HG03558 (cell line): ENCODE results near the gene ALOX12.
"Not testable (repeated sequence)": the region's sequence is repeated elsewhere in the genome, so short reads cannot be mapped to it uniquely, and the experiment has no call there.

Experiments used
- ATAC-seq: cut with Tn5 transposase; IDR thresholded peaks from one replicate; pipeline ENCODE4 v1.9.1; 2021; ENCODE audit warnings: moderate number of reproducible peaks; ENCODE audit not compliant: unreplicated experiment; ENCODE audit errors: extremely low read depth

Gene ALOX12

DNA sequence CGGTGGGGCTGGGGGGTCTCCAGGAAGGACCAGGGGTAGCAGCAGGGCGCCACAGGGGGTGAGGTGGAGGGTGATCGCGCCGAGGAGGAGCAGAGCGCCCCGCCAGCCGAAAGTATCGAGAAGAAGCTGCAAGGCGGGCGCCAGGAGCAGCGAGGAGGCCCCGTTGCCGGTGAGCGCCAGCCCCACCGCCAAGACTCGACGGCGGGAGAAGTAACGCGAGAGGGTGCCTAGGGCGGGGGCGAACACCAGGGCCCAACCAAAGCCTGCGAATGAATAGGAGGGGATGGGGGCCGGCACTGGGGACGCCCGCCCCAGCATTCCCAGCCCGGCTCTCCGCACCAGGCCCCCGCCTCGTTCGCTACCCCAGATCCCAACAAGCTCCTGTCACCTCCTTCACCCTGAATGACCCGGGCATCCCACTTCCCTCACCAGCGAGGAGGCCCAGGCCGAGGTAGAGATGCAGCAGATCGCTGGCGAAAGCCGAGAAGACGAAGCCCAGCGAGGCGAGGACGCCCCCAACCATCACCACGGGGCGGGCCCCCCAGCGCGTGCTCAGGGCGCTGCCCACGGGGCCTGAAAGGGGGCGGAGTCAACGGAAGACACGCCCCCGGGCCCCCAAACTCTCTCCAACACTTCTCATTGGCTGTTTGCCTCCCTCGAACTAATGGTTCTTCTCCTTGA is 46.8 kb downstream of the ALOX12 start:
- no peak for ATAC-seq

DNA sequence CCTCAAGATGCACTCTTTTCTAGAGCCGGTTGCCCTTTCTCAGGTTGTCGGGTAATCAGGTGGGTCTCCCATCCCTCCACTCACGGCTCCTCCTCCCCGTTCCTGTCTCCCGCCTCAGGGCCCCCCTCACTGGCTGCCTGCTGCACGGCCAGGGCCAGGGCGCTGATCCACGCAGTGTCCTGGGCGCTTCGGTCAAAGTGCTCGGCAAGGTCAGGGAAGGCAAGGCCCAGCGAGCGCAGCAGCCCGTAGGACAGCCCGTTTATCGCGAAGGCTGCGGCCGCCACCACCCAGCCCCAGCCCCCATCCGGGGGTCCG is 47.3 kb downstream of the ALOX12 start:
- no peak for ATAC-seq

DNA sequence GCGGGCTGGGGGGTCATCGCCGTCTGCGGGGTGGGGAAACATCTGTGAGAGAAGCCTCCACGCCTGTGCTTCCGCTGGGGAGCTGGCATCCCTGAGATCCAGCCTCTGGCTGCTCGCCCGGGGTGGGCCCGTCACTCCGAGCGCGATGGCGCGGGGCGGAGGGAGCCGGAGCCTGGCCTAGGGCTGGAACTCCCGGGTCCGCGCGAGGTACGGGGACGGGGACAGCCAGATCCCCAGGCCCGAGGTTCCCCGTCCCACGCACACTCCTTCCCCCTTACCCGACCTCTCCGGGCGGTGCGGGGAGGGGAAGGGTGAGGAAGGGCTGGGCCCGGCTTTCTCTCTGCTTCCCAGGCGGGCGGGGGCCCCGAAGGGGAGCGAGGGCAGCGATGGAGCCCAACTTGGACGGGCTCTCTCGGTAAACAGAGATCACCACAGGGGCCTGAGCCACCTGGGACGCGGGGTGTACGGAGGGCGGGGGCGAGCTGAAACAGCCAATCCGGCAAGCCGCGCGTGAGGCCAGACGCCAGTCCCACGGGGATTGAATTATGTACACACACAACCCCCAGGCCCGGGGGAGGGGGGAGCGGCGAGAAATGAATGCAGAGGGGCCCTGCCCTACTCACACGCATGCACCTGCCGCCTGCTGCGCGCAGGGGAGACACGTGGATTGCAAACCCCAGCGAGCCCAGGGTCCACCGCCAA is 47.8 kb downstream of the ALOX12 start, which contains the start of gene SLC16A11:
Gene SLC16A11 (minus strand): TSS at position 596 of the 702 bp plus-strand sequence. CDS start 579 bp downstream, at position 17.
- no peak for ATAC-seq

DNA sequence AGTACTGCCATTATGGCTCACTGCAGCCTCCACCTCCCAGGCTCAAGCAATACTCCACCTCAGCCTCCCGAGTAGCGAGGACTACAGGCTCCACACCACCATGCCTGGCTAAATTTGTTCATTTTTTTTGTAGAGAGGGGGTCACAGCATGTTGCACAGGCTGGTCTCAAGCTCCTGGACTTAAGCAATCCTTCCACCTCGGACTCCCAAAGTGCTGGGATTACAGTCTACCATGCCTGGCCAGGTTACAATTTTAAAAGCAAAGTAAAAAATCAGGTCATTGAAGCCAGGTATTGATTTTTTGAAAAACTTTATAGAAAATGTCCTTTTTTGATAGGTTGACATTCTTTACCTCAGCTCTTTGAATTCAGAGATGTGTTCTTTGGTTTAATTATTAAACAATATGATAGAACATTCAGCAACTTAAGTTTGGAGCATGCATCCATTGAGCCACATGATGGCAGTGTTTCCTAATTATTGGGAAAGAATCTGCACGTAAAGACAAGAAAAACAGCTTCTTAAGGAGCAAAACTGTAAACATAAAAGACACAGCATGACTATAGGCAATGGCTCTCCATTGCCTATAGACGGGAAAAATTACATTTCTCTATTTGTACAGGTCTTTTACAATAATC is 49.8 kb downstream of the ALOX12 start:
- no peak for ATAC-seq

DNA sequence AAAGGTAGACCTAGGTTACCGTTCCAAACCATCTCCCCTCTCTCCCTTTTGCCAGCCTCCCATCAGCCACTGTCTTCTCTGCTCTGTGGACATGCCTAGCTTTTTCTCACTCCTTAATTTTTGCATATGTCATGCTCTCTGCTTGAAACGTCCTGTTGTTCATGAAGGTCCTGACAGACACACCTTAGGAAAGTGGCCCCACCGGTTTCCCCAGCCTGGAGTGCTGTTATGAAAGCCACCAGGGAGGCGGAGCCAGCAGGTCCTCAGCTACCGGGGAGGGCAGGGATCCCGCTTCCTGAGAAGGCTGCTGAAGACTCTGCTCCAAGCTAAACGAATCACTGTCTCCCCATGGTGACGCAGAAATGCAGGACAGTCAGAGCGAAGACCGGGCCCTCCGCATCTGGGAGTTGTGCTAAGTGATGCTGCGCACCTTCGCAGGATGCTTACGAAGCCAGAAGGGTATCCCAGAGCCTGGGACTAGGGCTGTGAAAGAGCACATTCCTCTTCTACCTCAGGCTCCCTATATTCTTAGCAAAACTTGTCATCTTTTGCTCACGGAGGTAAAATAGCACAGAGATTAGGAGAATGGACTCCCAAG is 50.4 kb downstream of the ALOX12 start:
- no peak for ATAC-seq

DNA sequence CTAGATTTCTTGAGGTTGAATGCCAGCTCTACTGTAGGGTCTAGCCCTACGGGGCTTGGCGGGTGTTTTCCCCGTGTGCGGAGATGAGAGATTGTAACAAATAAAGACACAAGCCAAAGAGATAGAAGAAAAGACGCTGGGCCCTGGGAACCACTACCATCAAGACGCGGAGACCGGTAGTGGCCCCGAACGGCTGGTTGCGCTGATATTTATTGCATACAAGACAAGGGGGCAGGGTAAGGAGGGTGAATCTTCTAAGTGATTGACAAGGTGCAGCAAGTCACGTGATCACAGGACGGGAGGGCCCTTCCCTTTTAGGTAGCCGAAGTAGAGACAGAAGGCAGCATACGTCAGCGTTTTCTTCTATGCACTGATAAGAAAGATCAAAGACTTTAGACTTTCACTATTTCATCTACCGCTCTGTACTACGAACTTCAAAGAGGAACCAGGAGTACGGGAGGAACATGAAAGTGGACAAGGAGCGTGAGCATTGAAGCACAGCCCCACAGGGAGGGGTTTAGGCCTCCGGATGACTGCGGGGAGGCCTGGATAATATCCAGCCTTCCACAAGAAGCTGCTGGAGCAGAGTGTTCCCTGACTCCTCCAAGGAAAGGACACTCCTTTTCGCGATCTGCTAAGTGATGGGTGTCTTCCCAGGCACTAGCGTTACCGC is 51.0 kb downstream of the ALOX12 start:
- not testable (repeated sequence) for ATAC-seq

DNA sequence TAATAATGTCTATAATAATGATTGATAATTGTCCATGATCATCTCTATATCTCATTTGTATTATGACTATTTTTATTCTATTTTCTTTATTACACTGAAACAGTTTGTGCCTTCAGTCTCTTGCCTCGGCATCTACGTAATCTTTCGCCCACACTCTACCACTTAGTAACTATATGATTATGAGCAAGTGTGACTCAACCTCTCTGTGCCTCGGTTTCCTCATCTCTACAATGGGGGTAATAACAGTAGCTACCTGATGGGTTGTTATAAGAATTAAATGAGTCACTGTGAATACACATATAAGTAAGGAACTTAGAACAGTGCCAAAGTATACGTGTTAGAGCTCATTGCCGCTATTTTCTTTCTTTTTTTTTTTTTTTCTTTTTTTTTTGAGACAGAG is 51.7 kb downstream of the ALOX12 start:
- ATAC-seq, result no peak

DNA sequence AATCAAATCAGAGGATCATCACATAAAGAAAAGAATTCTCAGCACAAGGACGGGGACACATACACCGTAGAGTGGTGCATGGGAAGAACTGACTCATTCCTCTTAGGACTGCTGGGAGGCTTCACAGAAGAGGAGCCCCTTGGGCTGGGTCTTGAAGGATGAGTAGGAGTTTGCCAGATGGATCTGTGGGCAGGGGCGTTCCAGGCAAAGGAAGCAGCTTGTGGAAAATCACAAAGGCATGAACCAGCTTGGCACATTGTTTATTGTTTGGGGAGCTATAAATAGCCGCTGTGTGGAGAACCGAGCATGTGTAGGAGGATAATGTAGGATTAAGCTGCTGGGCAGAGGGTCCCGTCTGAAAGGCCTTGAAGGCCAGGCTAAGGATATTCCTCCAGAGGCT is 53.1 kb downstream of the ALOX12 start:
- no peak for ATAC-seq

DNA sequence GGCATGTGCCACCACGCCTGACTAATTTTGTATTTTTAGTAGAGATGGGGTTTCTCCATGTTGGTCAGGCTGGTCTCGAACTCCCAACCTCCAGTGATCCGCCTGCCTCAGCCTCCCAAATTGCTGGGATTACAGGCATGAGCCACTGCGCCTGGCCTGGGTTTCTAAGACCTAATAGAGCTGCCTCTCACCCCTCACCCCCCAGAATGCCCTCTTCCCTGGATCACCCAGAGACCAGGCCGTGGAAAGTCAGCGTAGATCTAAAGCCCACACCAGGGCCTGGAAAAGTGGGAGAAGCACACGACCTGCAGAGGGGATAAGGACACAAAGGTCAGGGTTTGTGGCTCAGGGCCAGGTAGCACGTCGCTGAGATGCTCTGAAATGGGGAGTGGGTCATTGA is 54.7 kb downstream of the ALOX12 start:
- ATAC-seq, result not testable (repeated sequence)

DNA sequence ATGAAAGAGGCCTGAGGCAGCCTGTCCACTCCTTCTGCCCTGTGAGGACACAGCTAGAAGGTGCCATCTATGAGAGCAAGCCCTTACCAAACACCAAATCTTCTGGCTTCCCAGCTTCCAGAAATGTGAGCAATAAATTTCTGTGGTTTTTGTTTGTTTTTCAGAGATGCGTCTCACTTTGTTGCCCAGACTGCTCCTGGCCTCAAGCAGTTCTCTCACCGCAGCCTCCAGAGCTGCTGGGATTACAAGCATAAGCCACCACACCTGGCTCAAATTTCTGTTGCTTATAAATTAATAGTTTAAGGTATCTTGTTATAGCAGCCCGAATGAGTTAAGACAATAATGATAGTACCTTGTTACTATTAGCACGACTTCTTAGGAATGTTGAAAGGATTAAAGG is 60.5 kb downstream of the ALOX12 start:
- ATAC-seq, result no peak

DNA sequence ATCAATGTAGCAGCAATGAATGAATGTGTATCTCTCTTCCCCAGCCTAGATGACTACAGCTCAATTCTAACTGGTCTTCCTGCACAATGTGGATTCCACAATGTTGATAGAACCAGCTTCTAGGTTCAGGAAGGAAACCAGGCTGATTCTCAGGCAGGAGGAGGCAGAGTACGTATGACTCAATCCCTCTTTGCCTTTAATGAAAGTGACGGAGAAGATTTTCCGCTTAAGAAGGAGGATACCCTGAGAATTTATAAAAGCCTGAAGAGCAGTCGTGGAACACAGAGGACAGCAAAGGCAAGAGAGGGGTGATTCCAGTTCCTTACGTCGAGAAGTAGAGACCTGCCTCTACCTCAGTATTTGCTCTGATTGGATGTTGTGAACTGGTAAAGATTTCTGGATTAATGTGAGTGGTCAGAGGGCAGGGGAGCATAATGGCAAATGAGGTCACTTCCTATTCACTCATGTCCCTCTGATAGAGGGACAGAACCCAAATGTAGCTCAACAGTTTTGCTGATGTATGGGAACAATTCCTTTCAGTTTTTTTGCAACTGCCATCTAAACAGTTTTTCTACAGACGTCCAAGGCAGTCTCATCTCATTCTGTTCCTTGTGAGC is 63.1 kb downstream of the ALOX12 start:
- no peak for ATAC-seq
